ENCODE results near the gene PRKCG.
"Not testable (repeated sequence)": the region's sequence is repeated elsewhere in the genome, so short reads cannot be mapped to it uniquely, and the experiment has no call there.

Gene PRKCG

GRCh38 chr19:53881482-53882390 lies at the start of gene PRKCG:
Gene PRKCG, plus strand, starts transcription at chr19:53882197. Its CDS starts 298 bp downstream, at chr19:53882495.
- DNase-seq, result no peak

DNA sequence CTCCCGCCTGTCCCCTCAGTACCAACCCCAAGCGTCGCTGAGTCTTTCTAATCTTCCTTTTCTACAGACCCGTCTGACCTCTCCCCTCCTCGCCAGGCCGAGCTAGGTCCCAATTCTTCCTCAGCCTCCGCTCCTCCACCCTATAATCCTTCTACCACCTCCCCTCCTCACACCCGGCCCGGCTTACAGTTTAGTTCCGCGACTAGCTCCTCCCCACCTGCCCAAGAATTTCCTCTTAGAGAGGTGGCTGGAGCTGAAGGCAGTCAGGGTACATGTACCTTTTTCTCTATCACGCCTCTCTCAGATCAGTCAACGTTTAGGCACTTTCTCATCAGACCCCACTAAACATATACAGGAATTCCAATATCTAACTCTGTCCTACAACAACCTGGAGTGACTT lies 49.1 kb upstream of the PRKCG start:
- not testable (repeated sequence) for DNase-seq

GRCh38 chr19:53838446-53838845 lies 43.6 kb upstream of the PRKCG start:
- DNase-seq, result not testable (repeated sequence)

DNA sequence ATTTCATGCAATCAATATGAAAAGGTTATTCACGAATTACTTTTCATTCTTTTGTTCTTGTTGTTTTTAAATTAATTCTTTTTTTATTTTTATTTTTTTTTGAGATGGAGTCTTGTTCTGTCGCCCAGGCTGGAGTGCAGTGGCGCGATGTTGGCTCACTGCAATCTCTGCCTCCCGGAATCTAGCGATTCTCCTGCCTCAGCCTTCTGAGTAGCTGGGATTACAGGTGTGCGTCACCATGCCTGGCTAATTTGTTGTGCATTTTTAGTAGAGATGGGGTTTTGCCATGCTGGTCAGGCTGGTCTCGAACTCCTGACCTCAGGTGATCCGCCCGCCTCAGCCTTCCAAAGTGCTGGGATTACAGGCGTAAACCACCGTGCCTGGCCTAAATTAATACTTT lies 41.8 kb upstream of the PRKCG start:
- not testable (repeated sequence) for DNase-seq

- not testable (repeated sequence) for DNase-seq
Measured at GRCh38 chr19:53840914-53841313, 41.1 kb upstream of the PRKCG start.

DNA sequence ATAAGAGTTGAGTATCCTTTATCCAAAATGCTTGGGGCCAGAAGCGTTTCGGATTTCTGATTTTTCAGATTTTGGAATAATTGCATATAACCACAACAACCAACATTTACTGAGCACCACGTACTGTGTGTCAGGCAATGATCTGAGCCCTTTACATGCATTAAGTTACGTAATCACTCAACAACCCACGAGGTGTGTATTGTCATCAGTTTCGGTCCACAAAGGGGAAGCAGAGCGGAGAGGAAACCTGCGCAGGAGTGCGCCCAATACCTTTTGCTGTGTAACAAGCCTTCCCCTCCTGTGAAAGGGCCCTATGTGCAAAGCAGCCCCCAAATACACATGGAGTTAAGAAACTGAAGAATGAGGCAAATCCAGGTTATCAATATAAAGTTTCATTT lies 37.1 kb upstream of the PRKCG start:
- DNase-seq, result no peak

- no peak for DNase-seq
Measured at GRCh38 chr19:53847555-53847954, 34.4 kb upstream of the PRKCG start.

DNA sequence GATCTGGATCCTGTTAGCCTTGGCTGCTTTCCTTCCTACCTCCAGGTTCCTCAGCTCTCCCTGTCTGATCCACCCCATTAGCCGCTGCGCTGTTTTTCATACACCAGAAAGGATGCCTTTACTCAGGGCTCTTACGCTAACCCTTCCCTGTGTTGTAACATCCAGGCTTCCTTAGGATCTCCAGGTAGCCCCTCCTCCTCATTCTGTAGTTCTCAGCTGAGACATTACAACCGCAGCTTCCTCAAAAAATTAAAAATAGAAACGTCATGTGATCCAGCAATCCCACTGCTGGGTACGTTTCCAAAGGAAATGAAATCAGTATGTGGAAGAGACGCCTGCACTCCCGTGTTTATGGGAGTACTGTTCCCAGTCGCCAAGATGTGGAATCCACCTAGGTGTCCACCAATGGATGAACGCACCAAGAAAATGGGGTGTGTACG lies 32.7 kb upstream of the PRKCG start:
- no peak for DNase-seq

DNA sequence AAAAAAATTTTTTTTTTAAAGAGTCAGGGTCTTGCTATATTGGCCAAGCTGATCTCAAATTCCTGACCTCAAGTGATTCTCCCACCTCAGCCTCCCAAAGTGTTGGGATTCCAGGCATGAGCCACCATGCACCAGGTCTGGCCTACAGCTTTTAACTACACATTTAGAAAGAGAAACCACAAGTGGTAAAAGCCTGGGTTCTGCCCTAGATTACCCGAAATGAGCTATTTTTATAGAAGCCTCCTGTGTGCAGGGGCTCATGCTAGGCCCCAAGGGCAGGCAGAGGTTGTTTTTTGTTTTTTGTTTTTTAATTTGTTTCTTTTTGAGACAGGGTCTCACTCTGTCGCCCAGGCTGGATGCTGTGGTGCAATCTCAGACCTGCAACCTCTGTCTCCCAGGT lies 28.3 kb upstream of the PRKCG start:
- DNase-seq, result no peak

DNA sequence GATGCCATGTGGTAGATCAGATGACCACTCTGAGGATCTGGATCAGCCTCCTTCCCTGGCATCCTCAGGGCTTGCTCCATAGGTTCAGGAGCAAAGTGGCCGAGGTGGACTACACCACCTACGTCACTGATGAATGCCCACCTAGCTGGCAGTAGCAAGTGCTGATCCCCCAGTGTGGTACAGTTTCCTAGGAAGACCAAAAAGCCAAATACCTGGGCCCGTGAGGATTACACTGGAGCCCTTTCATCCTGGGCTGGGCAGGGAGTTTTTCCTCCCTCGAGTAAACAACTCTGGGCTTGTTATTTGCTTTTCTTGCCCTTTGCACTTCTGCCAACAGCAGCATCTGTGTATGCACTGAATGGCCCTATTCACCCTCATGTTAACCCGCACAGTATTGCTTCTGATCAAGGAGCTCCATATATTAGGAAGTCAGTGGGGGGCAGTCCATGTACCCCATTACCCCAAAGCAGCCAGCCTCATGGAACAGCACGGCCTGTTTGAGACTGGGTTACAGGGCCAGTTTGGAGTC lies 17.6 kb upstream of the PRKCG start:
- DNase-seq, result peak; percentile 6

DNA sequence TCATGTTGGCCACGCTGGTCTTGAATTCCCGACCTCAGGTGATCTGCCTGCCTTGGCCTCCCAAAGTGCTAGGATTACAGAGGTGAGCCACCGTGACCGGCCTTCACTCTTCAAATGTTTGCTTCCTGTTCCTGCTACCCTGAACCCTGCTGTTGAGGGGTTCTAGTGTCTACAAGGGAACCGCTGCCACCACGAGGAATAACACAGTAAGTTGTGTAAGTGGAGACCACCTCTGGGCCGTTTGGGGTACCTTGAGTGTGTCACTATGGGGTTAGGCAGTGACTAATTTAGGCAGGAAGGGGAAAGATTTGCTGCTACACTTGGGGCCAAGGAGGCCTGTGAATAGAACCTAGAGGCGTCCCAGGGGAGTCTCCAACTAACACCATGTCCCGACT lies 16.5 kb upstream of the PRKCG start:
- DNase-seq, result no peak

DNA sequence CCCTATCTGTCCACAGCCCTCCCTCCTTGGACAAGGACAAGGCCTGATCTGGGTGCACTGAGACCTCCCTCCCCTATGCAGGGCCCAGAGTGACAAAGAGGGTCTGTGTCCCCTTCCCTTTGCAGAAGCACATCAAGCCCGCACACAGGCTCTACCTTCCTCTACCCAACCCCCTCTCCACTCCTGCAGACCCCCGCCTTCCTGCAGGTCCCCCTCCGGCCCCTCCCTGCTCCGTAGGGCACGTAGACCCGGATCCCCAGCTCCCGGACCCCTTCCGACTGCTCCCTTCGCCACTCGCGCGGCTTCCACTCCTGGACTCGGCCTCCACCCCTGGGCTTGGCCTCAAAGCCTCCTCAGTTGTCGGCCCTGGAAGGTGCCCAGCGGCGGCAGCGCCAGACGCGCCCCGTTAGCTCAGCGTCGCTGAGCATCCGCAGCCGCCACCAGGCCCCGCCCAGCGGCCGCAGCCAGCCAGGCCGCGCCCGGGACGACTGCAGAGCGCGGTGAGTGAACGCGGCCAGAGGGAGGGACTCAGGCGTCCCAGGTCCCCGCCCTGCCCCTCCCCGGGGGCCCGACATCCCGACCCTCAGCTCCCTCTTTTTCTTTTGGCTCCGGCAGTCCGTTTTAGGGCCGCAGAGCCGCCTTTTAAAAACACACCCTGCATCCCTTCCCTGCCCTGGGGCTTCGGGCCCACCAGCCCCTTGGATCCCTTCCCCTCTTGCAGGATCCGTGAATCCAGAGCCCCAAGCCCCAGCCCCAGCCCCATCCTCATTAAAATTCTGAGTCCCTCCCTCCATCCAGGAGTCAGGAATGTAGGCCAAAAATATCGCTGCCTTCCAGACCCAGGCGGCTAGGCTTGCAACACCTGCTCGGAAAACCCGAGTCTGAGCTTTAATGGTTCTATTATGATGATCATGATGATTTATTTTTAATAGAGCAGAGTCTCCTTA lies 15.8 kb upstream of the PRKCG start:
- DNase-seq, result no peak

DNA sequence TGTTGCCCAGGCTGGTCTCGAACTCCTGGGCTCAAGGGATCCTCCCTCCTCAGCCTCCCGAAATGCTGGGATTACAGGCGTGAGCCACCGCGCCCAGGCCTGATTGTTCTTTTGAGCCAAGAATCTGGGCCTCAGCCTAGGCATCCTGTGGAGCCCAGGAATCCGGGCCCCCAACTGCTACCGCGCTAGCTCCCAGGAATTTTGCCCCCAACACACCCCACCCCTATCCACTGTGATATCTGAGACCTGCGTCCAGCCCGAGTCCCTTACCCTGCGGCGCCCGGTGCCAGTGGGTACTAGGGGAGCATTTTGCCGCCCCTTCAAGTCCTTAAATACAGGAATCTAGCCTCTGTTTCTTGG lies 15.2 kb upstream of the PRKCG start:
- DNase-seq, result no peak

GRCh38 chr19:53867225-53868090 lies 14.5 kb upstream of the PRKCG start, which contains the start of gene MYADM:
Gene MYADM, plus strand, starts transcription at chr19:53867883. Its CDS starts 5,647 bp downstream, at chr19:53873530.
- DNase-seq, result peak; percentile 43

- DNase-seq, result no peak
Measured at GRCh38 chr19:53868091-53868891, 13.7 kb upstream of the PRKCG start.

DNA sequence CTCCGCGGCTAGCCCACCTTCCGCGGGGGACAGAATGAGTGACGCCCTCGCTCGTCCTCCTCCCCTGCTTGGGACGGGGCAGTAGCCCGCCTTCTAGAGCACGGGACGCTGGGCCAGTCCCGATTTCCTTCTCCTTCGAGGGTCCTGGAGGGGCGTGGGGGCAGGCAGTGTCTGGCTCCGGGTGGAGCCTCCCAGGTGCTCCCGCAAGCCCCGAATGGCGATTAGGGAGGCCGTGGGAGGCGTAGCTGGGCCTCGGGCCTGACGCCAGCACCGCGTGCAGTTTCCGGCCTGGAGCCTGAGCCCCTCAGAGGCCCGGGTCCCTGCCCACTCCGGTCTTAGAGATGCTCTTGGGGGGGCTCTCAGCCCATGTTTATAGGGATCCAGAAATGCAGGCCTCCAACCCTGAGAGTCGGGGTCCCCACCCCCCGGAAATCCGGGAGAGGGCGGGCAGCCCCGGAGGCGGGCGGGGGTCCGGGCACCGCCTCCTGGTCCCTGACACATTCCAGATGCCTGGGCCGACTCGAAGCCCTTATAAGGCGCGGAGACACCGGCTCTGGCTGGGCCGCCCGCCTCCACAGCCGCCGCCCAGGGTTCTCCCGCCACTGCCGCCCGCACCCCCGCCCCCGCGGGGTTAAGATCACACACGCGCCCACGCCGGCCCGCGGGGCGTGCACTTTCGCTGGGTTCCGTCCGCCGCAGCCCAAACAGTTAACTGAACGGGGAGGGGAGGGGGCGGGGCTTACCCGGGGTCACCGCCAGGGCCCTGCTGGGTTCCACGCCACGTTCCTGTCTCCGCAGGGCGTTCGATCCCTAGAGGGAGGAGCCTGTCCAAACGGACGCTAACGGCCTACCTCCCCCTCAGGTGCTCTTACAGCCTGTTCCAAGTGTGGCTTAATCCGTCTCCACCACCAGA lies 12.8 kb upstream of the PRKCG start:
- peak; percentile 37 for DNase-seq

DNA sequence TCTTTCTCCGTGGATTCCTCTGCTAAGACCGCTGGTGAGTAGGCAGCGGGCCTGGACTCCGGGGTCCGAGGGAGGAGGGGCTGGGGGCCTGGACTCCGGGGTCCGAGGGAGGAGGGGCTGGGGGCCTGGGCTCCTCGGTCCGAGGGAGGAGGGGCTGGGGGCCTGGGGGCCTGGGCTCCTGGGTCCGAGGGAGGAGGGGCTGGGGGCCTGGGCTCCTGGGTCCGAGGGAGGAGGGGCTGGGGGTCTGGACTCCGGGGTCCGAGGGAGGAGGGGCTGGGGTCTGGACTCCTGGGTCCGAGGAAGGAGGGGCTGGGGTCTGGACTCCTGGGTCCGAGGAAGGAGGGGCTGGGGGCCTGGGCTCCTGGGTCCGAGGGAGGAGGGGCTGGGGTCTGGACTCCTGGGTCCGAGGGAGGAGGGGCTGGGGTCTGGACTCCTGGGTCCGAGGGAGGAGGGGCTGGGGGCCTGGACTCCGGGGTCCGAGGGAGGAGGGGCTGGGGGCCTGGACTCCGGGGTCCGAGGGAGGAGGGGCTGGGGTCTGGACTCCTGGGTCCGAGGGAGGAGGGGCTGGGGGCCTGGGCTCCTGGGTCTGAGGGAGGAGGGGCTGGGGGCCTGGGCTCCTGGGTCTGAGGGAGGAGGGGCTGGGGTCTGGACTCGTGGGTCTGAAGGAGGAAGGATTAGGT lies 12.1 kb upstream of the PRKCG start:
- not testable (repeated sequence) for DNase-seq

DNA sequence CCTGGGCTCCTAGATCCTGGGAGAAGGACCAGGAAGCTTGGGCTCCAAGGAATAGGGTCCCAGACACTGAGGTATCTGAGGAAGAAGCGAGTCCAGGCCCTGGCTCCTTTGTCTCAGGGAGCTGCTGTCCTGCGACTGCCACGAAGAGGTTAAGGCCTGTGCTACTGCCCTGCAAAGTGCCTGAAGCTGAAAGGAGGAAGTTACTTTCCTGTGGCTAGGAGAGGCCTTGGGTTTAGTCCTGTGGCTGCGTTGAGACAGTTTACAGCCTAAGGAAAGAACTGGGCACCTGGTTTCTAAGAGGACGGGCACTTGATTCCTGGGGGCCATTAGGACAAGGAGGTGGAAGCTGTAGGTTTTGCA lies 11.5 kb upstream of the PRKCG start:
- no peak for DNase-seq

DNA sequence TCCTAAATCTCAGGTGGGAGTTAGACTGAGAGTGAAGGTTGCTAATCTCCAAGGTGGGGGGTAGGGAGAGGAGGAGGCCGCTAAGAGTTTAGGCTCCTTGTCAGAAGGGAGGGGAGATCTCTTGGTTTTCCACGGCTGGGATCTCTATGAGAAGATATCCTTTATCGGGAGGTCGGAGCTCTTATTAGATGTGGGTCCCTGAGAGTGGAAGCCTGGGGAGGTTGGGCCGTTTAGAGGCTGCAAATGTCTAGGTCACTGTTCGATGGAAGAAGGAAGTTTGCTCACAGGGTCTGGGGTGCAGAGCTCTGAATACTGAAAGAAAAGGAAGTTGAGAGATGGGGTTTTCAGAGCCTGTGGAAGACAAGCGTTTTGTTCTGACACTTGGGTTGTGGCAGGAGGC lies 10.5 kb upstream of the PRKCG start:
- DNase-seq, result no peak

DNA sequence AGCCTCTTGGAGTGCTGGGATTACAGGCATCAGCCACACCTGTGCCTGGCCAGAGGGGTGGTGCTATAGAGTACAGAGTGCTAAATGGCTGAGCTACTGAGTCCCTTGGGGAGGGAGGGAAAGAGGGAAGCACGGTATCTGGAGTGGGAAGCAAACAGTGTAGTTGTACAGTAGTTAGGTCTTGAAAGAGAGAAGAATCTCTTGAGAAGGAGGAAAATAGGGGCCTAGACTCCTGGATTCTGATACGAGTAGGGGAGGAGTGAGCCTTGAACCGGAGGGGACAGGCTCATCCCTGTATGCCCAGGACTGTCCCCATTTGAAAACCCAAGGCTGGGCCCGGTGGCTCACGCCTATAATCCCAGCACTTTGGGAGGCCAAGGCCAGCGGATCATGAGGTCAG lies 9.2 kb upstream of the PRKCG start:
- no peak for DNase-seq

Measured in NCI-H146 (cell line).